ENCODE data around the gene ZW10. TPM values are rescaled to one million over a fixed set of nuclear protein-coding genes. Genes with fewer than 3 reads are reported as not detected.

Gene ZW10
- total and polyA plus RNA-seq, 2 of the 13 experiments (the other 11 are each of a cell fraction or from before 2014, with no cell fraction given), result 5.8 to 31.3 TPM

- TF ChIP-seq ZNF407 (CRISPR knock-in tag; IDR thresholded peaks at IDR 0.05; ENCODE audit: not compliant biosample characterization) (no peak), ZNF766 (CRISPR knock-in tag; IDR thresholded peaks at IDR 0.05; ENCODE audit: borderline replicate concordance) (peak; percentile 79; the same call in 1 of the 2 replicates), PLSCR1 (CRISPR knock-in tag; IDR thresholded peaks at IDR 0.05; ENCODE audit: borderline replicate concordance) (no peak), ZFAT (CRISPR knock-in tag; conservative IDR thresholded peaks at IDR 0.05) (no peak), AKNA (CRISPR knock-in tag; IDR thresholded peaks at IDR 0.05; ENCODE audit: borderline replicate concordance) (0 out of 2 replicates have a peak, but pooled peaks have one; percentile 40), ZNF740 (CRISPR knock-in tag; IDR thresholded peaks at IDR 0.05) (no peak), SATB2 (CRISPR knock-in tag; IDR thresholded peaks at IDR 0.05) (no peak), KDM2A (CRISPR knock-in tag; IDR thresholded peaks at IDR 0.05; ENCODE audit: borderline replicate concordance, low read depth) (peak; percentile 94; the same call in 1 of the 2 replicates)
Observed at GRCh38 chr11:113773416-113774173, at the start of gene ZW10 (continued).

Measured in HepG2 (cell line).